ENCODE measurements around the gene HCK.

Gene HCK

DNA sequence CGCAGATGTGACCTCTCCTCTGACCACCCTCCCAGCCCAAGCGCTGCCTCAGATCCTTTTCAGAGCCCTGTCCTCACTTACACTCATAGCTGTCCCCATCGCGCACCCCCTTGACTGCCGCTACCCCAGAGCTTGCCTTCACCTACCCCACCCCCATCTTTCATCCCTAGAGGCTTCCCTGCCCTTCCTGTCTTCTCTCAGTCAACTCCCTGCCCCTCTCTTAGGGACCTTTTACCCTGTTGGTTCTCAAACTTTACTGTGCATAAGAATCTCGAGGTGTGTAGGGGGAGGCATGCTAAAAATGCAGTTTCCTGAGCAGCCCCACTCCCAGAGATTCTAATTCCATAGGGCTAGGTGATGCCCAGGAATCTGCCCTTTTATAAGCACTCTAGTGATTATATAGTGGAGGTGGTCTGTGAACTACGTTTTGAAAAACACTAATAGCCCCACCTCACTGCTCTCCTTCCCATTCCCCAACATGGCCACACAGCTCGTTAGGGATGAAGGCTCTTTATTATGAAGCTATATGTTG lies 58.2 kb downstream of the HCK start:
- Histone ChIP-seq H3K27ac (ENCODE audit: low read depth, low read length) (peak overlapping the region; percentile 86), H3F3A (ENCODE audit: insufficient read depth) (0 out of 2 replicates have a peak, but pooled peaks cover 5% of the 10 kb centered on the region), H4K20me1 (ENCODE audit: low read depth, low read length) (no peaks in the 10 kb centered on the region), H3K9me3 (ENCODE audit: insufficient read depth, low read length) (no peaks in the 10 kb centered on the region), H3K4me3 (ENCODE audit: insufficient read depth, low read length, poor library complexity, severe bottlenecking) (peak overlapping the region; percentile 81), H3K27me3 (ENCODE audit: low read length) (no peaks in the 10 kb centered on the region), H3K9me2 (replicated peaks; ENCODE audit: insufficient read depth, low read length) (no peaks in the 10 kb centered on the region), H3K4me2 (ENCODE audit: low read depth, low read length, poor library complexity, severe bottlenecking) (peak overlapping the region; percentile 88), H3K9ac (ENCODE audit: low read length) (peak overlapping the region; percentile 84), H2AFZ (ENCODE audit: low read depth, low read length, severe bottlenecking) (no peak overlapping the region), H3K36me3 (ENCODE audit: low read length) (peaks cover 2% of the 10 kb centered on the region; the same call in 1 of the 2 replicates), H3K79me2 (ENCODE audit: insufficient read depth, low read length) (peaks cover 54% of the 10 kb centered on the region)
- TF ChIP-seq EZH2phosphoT487 (conservative IDR thresholded peaks at IDR 0.05; ENCODE audit: low read length): no peak
- TF ChIP-seq, protein P1, sequence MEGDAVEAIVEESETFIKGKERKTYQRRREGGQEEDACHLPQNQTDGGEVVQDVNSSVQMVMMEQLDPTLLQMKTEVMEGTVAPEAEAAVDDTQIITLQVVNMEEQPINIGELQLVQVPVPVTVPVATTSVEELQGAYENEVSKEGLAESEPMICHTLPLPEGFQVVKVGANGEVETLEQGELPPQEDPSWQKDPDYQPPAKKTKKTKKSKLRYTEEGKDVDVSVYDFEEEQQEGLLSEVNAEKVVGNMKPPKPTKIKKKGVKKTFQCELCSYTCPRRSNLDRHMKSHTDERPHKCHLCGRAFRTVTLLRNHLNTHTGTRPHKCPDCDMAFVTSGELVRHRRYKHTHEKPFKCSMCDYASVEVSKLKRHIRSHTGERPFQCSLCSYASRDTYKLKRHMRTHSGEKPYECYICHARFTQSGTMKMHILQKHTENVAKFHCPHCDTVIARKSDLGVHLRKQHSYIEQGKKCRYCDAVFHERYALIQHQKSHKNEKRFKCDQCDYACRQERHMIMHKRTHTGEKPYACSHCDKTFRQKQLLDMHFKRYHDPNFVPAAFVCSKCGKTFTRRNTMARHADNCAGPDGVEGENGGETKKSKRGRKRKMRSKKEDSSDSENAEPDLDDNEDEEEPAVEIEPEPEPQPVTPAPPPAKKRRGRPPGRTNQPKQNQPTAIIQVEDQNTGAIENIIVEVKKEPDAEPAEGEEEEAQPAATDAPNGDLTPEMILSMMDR (IDR thresholded peaks at IDR 0.05; ENCODE audit: insufficient read depth, low read length, poor library complexity, severe bottlenecking): no peak

DNA sequence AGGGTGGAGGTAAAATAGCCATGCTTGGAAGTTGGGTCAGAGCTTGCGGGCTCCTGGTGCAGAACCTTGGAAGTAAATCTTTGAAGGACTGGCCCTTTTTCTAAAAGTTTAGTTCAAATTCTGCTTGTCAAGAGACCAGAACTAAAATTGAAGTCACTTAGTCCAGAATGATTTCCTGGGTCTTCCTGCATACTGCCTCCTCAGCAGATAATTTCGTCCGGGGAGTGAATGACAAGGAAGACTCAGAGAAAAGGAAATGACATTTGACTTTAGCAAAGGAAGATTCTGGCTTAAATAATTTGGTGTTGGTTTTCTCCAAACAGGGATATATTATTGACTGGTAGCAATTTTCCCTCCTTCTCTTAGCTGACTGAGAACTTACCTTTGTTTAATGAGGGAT lies 58.7 kb downstream of the HCK start:
- H4K20me1 ChIP-seq (ENCODE audit: low read depth, low read length): no peaks in the 10 kb centered on the region
- H3K36me3 ChIP-seq (ENCODE audit: low read length): peaks cover 2% of the 10 kb centered on the region; the same call in 1 of the 2 replicates
- H3K9me3 ChIP-seq (ENCODE audit: insufficient read depth, low read length): no peaks in the 10 kb centered on the region
- peak overlapping the region; percentile 84 for H3K9ac ChIP-seq (ENCODE audit: low read length)
- no peak overlapping the region for H2AFZ ChIP-seq (ENCODE audit: low read depth, low read length, severe bottlenecking)
- H3K4me3 ChIP-seq (ENCODE audit: insufficient read depth, low read length, poor library complexity, severe bottlenecking): peak overlapping the region; percentile 81
- H3K4me2 ChIP-seq (ENCODE audit: low read depth, low read length, poor library complexity, severe bottlenecking): peak overlapping the region; percentile 88
- no peaks in the 10 kb centered on the region for H3K27me3 ChIP-seq (ENCODE audit: low read length)
- 0 out of 2 replicates have a peak, but pooled peaks cover 5% of the 10 kb centered on the region for H3F3A ChIP-seq (ENCODE audit: insufficient read depth)
- peaks cover 59% of the 10 kb centered on the region for H3K79me2 ChIP-seq (ENCODE audit: insufficient read depth, low read length)
- H3K27ac ChIP-seq (ENCODE audit: low read depth, low read length): no peak overlapping the region
- no peaks in the 10 kb centered on the region for H3K9me2 ChIP-seq (replicated peaks; ENCODE audit: insufficient read depth, low read length)
- TF ChIP-seq, protein P1 (IDR thresholded peaks at IDR 0.05; ENCODE audit: insufficient read depth, low read length, poor library complexity, severe bottlenecking): no peak
- TF ChIP-seq EZH2phosphoT487 (conservative IDR thresholded peaks at IDR 0.05; ENCODE audit: low read length): no peak

DNA sequence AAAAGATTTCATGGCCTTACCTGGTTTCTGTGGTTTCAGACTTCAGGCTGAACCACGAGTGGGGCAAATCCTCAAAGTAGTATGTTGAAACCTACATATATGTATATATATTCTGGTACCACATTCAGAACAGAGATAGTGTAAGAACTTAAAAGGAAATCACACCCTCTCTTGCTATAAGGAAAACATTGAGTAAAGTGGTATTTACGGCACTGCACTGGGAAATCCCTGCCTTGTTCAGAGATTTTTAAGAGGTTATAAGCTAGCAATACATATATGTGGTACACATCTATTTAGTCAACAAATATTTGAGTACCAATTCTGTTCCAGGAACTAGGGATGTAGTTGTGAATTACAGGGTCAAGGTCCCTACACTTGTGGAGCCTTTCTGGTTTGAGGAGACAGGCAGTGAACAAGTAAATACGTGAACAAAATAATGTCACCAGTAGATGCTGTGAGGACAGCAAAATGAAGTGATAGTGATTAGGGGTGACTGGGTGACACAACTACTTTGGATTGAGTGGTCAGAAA lies 59.2 kb downstream of the HCK start:
- no peaks in the 10 kb centered on the region for H4K20me1 ChIP-seq (ENCODE audit: low read depth, low read length)
- H3K27ac ChIP-seq (ENCODE audit: low read depth, low read length): no peak overlapping the region
- no peak overlapping the region for H2AFZ ChIP-seq (ENCODE audit: low read depth, low read length, severe bottlenecking)
- no peaks in the 10 kb centered on the region for H3K27me3 ChIP-seq (ENCODE audit: low read length)
- H3K79me2 ChIP-seq (ENCODE audit: insufficient read depth, low read length): peaks cover 63% of the 10 kb centered on the region
- TF ChIP-seq, protein P1 (IDR thresholded peaks at IDR 0.05; ENCODE audit: insufficient read depth, low read length, poor library complexity, severe bottlenecking): no peak
- TF ChIP-seq EZH2phosphoT487 (conservative IDR thresholded peaks at IDR 0.05; ENCODE audit: low read length): no peak
- H3F3A ChIP-seq (ENCODE audit: insufficient read depth): 0 out of 2 replicates have a peak, but pooled peaks cover 5% of the 10 kb centered on the region
- H3K9me2 ChIP-seq (replicated peaks; ENCODE audit: insufficient read depth, low read length): no peaks in the 10 kb centered on the region
- H3K4me2 ChIP-seq (ENCODE audit: low read depth, low read length, poor library complexity, severe bottlenecking): peak overlapping the region; percentile 88
- H3K4me3 ChIP-seq (ENCODE audit: insufficient read depth, low read length, poor library complexity, severe bottlenecking): no peak overlapping the region
- H3K9ac ChIP-seq (ENCODE audit: low read length): peak overlapping the region; percentile 84; the same call in 1 of the 2 replicates
- peaks cover 2% of the 10 kb centered on the region; the same call in 1 of the 2 replicates for H3K36me3 ChIP-seq (ENCODE audit: low read length)
- no peaks in the 10 kb centered on the region for H3K9me3 ChIP-seq (ENCODE audit: insufficient read depth, low read length)
